Measurements from ENCODE around the gene LRP3. TPM values are rescaled to one million over a fixed set of nuclear protein-coding genes. Genes with fewer than 3 reads are reported as not detected.

LRP3 gene
- total RNA-seq, 1 experiment from 2014 or later, result 2.9 TPM

DNA sequence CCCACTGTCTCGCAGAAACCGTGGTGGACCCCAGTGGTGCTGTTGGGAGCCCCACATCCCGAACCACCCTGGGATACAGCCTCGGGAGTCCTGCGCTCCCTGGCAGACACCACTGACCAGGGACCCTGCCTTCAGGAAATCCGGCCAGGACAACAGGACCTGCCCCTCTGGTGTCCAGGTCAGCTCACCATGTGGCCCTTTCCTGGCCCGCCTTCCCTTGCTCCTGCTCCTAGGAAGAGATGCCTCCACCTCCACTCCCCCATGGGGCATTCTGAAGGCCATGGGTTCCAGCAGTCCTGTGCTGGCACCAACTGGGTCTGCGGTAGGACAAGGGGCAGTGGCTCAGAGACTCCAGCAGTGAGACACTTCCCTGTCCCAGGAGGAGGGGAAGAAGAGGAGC, 54.0 kb downstream of the LRP3 start:
- no peak for DNase-seq (ENCODE audit: low read depth in 1 of 2, low spot score in 2 of 2)
- H3K4me1 ChIP-seq (replicated peaks), result no peaks in the 10 kb centered on the region

DNA sequence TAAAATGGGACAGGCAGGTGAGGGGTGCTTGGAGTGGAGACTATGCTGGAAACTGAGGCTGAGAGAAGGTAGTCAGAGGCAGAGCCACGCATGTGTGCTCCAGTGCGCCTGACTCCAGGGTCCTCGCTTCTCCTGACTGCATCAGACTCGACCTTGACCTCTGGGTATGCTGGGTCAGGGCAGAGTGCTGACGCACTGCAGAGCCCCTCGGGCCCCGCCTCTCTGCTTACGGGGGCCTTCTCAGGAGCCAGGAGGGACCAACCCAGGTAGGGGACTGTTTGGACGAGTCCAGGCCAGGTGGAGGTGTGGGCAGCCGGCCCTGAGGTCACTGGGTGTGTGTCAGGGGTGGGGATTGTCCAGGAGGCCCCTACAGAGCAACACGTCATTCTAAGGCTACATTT, 54.4 kb downstream of the LRP3 start:
- peaks cover 7% of the 10 kb centered on the region; the same call in 1 of the 2 replicates for H3K9me3 ChIP-seq (replicated peaks)
- H3K36me3 ChIP-seq, result no peaks in the 10 kb centered on the region
- H3K4me3 ChIP-seq, result no peak overlapping the region
- DNase-seq (ENCODE audit: low read depth in 1 of 2, low spot score in 2 of 2), result no peak
- H3K27ac ChIP-seq, result no peak overlapping the region
- no peaks in the 10 kb centered on the region for H3K4me1 ChIP-seq (replicated peaks)
- H3K27me3 ChIP-seq (replicated peaks), result no peaks in the 10 kb centered on the region

More for the DNA sequence above, 54.0 kb downstream of the LRP3 start:
- Histone ChIP-seq H3K36me3 (no peaks in the 10 kb centered on the region), H3K9me3 (replicated peaks) (peaks cover 7% of the 10 kb centered on the region; the same call in 1 of the 2 replicates), H3K4me3 (no peak overlapping the region), H3K27ac (no peak overlapping the region), H3K27me3 (replicated peaks) (no peaks in the 10 kb centered on the region)

DNA sequence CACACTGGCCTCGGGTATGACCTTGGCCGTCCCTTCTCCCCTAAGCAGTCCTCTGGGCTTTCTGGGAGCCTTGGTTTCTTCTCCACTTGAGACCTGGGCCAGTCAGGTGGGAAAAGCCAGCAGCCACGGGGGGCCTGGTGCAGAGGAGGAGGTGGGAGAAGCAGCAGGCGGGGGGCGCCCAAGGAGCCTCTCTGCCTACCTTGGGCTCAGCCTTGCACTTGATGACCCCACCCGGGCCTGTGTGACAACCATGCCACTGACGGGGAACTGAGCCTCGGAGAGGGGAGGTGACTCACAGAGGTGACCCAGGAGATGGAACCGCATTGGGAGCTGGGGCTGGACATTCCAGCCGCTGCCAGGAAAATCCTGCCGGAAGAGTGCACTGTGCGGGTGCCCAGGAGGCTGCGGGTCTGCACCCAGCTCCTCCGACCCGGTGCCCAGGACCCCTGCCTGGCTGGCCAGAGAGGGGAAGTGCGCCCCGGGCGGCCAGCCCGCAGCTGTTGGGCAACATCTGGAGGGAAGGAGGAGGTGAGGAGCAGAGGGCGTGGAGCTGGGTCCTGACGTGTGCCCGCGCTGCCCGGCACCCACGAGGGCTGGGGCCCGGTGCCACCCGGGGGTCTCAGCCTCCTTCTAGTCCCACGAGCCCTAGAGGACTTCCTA, 55.0 kb downstream of the LRP3 start:
- DNase-seq (ENCODE audit: low read depth in 1 of 2, low spot score in 2 of 2), result no peak
- Histone ChIP-seq H3K36me3 (no peaks in the 10 kb centered on the region), H3K4me3 (no peak overlapping the region), H3K9me3 (replicated peaks) (peaks cover 7% of the 10 kb centered on the region; the same call in 1 of the 2 replicates), H3K27ac (no peak overlapping the region), H3K27me3 (replicated peaks) (no peaks in the 10 kb centered on the region), H3K4me1 (replicated peaks) (no peaks in the 10 kb centered on the region)

DNA sequence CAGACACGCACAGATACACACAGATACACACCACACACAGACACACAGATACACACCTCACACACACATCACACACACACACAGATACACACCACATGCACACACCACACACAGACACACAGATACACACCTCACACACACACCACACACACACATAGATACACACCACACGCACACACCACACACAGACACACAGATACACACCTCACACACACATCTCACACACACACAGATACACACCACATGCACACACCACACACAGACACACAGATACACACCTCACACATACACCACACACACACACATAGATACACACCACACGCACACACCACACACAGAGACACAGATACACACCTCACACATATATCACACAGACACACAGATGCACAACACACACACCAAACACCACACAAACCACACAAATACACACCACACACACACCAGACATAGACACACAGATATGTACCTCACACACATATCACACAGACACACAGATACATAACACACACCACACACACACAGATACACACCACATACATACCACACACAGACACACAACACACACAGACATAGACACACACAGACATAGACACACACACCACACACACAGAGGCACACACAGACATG, 55.7 kb downstream of the LRP3 start:
- Histone ChIP-seq H3K27me3 (replicated peaks) (no peaks in the 10 kb centered on the region), H3K9me3 (replicated peaks) (peaks cover 7% of the 10 kb centered on the region; the same call in 1 of the 2 replicates), H3K4me1 (replicated peaks) (no peaks in the 10 kb centered on the region), H3K36me3 (no peaks in the 10 kb centered on the region), H3K27ac (no peak overlapping the region), H3K4me3 (no peak overlapping the region)
- no peak for DNase-seq (ENCODE audit: low read depth in 1 of 2, low spot score in 2 of 2)

DNA sequence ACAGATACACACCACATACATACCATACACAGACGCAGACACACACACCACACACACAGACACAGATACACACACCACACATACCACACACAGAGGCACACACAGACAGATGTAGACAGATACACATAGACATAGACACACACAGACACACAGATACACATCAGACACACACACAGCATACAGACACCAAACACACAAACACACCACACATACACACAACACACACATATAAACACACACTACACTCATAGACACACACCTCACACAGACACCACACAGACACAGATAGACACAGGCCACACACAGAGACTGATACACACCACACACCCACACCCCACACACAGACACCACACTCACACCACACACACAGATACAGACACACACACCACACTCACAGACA, 56.4 kb downstream of the LRP3 start:
- no peaks in the 10 kb centered on the region for H3K27me3 ChIP-seq (replicated peaks)
- H3K4me3 ChIP-seq, result no peak overlapping the region
- H3K9me3 ChIP-seq (replicated peaks), result peaks cover 7% of the 10 kb centered on the region; the same call in 1 of the 2 replicates
- H3K4me1 ChIP-seq (replicated peaks), result no peaks in the 10 kb centered on the region
- H3K27ac ChIP-seq, result no peak overlapping the region
- no peaks in the 10 kb centered on the region for H3K36me3 ChIP-seq
- no peak for DNase-seq (ENCODE audit: low read depth in 1 of 2, low spot score in 2 of 2)

DNA sequence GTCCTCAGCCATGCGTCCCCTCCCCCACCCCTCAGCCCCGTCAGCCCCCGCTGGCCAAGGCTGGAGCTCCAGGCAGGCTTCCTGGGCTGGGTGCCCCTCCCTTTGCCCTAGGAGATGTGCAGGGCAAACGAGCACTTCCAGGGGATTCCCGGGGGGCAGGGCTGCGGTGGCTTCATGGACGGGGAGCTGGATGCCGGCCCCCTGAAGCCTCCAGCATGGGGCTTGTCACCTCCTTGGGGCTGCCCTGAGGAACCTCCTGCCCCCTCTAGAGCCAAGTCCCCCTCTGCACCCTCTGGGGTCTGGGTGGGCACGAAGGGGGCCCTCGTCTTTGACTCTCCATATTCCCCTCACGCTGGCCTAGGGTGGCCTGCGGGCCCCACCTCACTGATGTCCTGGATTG, 56.9 kb downstream of the LRP3 start:
- no peaks in the 10 kb centered on the region for H3K4me1 ChIP-seq (replicated peaks)
- H3K4me3 ChIP-seq, result no peak overlapping the region
- peaks cover 4% of the 10 kb centered on the region; the same call in 1 of the 2 replicates for H3K9me3 ChIP-seq (replicated peaks)
- no peak for DNase-seq (ENCODE audit: low read depth in 1 of 2, low spot score in 2 of 2)
- H3K27ac ChIP-seq, result no peak overlapping the region
- H3K36me3 ChIP-seq, result no peaks in the 10 kb centered on the region
- H3K27me3 ChIP-seq (replicated peaks), result no peaks in the 10 kb centered on the region

DNA sequence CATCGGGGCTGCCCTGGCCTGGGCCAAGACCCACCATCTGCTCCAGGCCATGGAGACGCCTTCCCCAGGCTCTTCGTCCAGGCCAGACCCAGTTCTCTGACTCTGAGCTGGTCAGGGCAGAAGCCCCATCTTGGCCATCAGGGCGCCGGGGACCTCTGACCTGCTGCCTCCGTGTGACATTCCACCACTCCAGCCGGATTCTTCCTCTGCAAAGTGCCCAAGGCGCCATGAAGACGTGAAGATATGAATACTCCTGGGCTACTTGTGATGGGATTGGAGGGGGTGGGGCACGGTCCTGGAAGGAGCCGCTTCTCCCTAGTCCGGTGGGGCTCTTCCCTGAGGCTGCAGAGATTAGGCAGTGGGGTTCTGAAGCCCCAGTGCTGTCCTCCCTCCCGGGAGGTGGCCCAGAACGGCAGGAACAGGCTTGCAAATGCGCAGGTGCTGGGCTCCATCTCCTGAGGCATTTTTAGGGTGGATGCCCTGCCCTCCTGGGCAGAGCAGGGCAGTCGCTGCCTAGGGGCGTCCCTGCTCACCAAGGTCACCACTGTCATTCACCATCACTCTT, 57.5 kb downstream of the LRP3 start:
- no peak for DNase-seq (ENCODE audit: low read depth in 1 of 2, low spot score in 2 of 2)
- Histone ChIP-seq H3K4me1 (replicated peaks) (no peaks in the 10 kb centered on the region), H3K4me3 (no peak overlapping the region), H3K27ac (no peak overlapping the region), H3K9me3 (replicated peaks) (no peaks in the 10 kb centered on the region), H3K27me3 (replicated peaks) (no peaks in the 10 kb centered on the region), H3K36me3 (no peaks in the 10 kb centered on the region)

DNA sequence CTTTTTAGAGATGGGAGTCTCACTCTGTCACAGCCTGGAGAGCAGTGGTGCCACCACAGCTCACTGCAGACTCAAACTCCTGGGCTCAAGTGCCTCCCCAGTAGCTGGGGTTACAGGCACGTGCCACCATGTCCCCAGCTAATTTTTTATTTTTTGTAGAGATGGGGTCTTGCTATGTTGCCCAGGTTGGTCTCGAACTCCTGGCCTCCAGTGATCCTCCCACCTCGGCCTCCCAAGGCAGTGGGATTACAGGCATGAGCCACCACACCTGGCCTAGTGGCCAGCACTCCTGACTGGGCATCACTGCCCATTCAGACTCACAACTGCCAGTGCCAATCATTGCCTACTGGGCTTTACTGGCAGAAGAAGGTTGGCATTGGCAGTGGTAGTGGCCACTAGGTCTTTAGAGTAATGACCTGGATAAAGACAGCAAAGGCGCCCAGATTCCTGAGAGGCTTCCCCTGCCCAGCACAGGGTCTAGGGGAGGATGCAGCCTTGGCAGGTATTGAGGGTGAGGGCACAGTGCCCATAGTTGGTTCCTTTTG, 58.4 kb downstream of the LRP3 start:
- H3K4me1 ChIP-seq (replicated peaks), result no peaks in the 10 kb centered on the region
- no peak overlapping the region for H3K27ac ChIP-seq
- H3K27me3 ChIP-seq (replicated peaks), result no peaks in the 10 kb centered on the region
- DNase-seq (ENCODE audit: low read depth in 1 of 2, low spot score in 2 of 2), result no peak
- no peaks in the 10 kb centered on the region for H3K36me3 ChIP-seq
- no peak overlapping the region for H3K4me3 ChIP-seq
- no peaks in the 10 kb centered on the region for H3K9me3 ChIP-seq (replicated peaks)

DNA sequence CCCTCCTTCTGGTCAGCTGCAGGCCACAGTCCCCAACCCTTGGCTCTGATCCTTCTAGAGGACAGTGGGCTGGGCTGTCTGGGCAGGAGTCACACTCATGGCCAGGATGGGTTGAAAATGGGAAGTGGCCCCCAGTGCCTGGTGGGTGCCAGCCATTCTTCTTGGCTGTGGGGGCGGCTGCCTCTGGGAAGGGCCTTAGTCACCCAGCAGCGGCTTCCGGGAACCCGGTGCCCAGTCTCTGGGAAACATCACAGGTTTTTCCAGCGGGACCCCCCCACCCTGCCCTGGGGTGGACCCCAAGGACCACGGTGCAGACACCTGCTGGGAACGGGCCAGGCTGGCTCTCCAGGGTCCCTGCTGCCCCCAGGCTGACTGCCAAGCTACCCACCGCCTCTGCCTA, 58.8 kb downstream of the LRP3 start:
- no peak overlapping the region for H3K4me3 ChIP-seq
- H3K27me3 ChIP-seq (replicated peaks), result no peaks in the 10 kb centered on the region
- H3K9me3 ChIP-seq (replicated peaks), result no peaks in the 10 kb centered on the region
- DNase-seq (ENCODE audit: low read depth in 1 of 2, low spot score in 2 of 2), result no peak
- H3K27ac ChIP-seq, result no peak overlapping the region
- H3K4me1 ChIP-seq (replicated peaks), result no peaks in the 10 kb centered on the region
- no peaks in the 10 kb centered on the region for H3K36me3 ChIP-seq

DNA sequence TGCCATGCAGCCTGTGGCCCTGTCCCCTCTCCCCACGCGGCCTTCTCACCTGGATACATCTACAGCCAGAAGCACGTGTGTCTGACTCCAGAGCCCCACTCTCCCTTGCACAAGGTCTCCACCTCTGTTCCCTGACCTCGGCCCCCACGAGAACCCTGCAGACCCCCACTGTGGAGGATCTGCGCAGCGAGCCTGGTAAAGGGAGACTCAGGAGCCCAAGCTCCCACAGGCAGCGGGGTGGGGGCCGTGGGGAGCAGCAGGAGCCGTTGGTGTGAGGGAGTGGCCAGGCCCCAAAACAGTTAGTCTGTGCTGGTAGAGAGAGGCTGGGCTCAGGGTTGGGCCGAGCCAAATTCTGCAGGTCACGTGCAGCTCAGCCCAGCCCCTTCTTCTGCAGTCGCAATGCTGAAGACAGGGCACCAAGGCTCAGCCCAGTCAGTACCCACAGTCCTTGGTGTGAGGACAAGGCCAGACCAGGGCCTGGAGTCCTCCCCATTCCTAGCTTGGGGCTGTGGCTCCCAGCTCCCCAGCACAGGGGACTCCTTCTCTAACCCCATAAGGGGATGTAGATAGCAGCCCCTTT, 60.2 kb downstream of the LRP3 start:
- Histone ChIP-seq H3K9me3 (replicated peaks) (no peaks in the 10 kb centered on the region), H3K27me3 (replicated peaks) (0 out of 2 replicates have a peak, but pooled peaks cover 2% of the 10 kb centered on the region), H3K36me3 (no peaks in the 10 kb centered on the region), H3K27ac (no peak overlapping the region), H3K4me1 (replicated peaks) (no peaks in the 10 kb centered on the region), H3K4me3 (no peak overlapping the region)
- no peak for DNase-seq (ENCODE audit: low read depth in 1 of 2, low spot score in 2 of 2)

DNA sequence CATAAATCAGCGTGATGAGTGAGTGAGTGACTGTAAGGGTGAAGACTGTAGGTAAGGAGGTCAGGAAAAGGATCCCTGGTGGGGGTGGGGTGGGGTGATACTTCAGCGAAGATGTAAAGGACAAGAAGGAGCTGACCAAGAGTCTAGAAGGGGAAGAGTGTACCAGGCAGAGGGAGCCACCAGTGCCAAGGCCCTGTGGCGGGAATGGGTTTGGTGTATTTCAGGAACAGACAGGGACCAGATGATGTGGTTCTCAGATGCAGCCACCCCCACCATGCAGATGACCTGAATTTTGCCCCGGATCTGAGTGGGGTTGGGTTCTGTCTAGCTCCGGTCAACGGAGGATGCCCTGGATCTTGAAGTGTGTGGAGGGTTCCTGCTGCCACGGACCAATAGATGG, 61.7 kb downstream of the LRP3 start:
- no peaks in the 10 kb centered on the region for H3K4me1 ChIP-seq (replicated peaks)
- peaks cover 2% of the 10 kb centered on the region; the same call in 1 of the 2 replicates for H3K27me3 ChIP-seq (replicated peaks)
- H3K4me3 ChIP-seq, result no peak overlapping the region
- no peaks in the 10 kb centered on the region for H3K9me3 ChIP-seq (replicated peaks)
- no peak overlapping the region for H3K27ac ChIP-seq
- no peaks in the 10 kb centered on the region for H3K36me3 ChIP-seq
- DNase-seq (ENCODE audit: low read depth in 1 of 2, low spot score in 2 of 2), result no peak

DNA sequence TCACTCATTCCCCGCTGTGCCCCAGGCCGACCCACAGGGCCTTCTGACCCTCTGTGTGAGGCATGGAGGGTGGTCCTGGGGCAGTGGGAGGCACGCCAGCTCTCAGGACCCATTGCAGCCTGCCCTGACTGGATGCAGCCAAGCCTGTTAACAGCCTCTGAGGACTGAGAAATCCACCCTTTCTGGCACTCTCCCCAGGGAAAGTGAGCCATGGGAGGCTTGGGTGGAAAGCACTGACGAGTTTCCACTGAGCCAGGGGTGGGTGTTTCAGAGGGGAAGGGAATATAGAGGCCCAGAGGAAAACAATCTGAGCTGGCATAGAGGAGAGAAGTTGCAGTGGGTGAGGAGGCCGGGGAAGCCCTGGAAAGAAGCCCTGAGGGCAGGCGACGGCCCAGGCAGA, 62.1 kb downstream of the LRP3 start:
- no peak for DNase-seq (ENCODE audit: low read depth in 1 of 2, low spot score in 2 of 2)

DNA sequence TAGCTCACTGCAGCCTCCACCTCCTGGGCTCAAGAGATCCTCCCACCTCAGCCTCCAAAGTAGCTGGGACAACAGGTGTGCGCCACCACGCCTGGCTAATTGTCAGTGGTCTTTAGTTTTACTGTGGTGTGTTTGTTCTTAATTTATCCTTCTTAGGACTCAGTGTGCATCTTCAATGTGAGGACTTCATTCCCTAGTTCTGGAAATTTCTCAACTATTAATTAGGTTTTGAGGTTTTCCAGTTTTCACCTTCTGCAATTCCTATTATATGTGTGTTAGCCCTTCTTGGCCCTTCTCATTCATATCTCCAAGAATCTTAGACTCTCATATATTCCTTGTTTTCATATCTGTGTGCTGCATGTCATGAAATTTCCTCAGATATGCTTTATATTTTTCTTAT, 63.7 kb downstream of the LRP3 start:
- Histone ChIP-seq H3K27me3 (replicated peaks) (peaks cover 13% of the 10 kb centered on the region), H3K9me3 (replicated peaks) (no peaks in the 10 kb centered on the region), H3K4me3 (no peak overlapping the region), H3K36me3 (no peaks in the 10 kb centered on the region), H3K4me1 (replicated peaks) (no peaks in the 10 kb centered on the region), H3K27ac (no peak overlapping the region)
- DNase-seq (ENCODE audit: low read depth in 1 of 2, low spot score in 2 of 2), result no peak

More for the DNA sequence above, 62.1 kb downstream of the LRP3 start:
- H3K4me1 ChIP-seq (replicated peaks), result no peaks in the 10 kb centered on the region
- H3K4me3 ChIP-seq, result no peak overlapping the region
- H3K27me3 ChIP-seq (replicated peaks), result peaks cover 5% of the 10 kb centered on the region; the same call in 1 of the 2 replicates
- no peak overlapping the region for H3K27ac ChIP-seq
- no peaks in the 10 kb centered on the region for H3K9me3 ChIP-seq (replicated peaks)
- no peaks in the 10 kb centered on the region for H3K36me3 ChIP-seq

Measured in SJSA1 (cell line).